H1 (cell line): ENCODE data around the gene VAV2.

Experiments used
- JUN ChIP-seq: IDR thresholded peaks from 2 replicates; pipeline ENCODE4 v1.6.1; 2011; ENCODE audit warnings: low read depth, mild to moderate bottlenecking, improper control_type of control experiment, low read length
- TF ChIP-seq, protein P1 (sequence below), 3 experiments: IDR thresholded peaks; 1 replicate in 2 of 3; 2 replicates in 1 of 3; pipeline versions ENCODE4 v1.5.1 to v1.6.1; 2011; ENCODE audit warnings: low read length in 3 of 3, mild to moderate bottlenecking in 3 of 3, inconsistent platforms in 2 of 3, low read depth in 1 of 3, moderate library complexity in 1 of 3; ENCODE audit not compliant: insufficient read depth in 1 of 3; ENCODE audit errors: control extremely low read depth in 1 of 3

DNA sequence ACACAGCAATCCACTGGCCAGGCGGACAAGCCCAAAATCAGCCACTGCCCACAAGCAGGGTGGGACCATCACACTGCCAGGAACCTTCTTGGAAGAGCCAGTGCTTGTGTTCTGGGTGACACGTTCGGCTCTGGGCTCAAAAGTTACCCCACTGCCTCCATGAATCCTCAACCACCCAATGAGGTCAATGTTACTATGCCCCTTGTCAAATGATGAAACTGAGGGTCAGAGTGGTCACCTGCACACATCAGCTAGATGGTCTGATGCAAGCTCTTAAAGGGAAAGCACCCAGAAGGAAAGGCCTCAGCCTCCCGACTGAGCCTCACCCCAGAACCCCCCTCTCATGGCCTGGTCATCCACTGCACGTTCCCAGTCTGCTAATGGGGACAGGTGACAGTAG lies 114.8 kb downstream of the VAV2 start:
- TF ChIP-seq JUN: no peak
- TF ChIP-seq, protein P1, sequence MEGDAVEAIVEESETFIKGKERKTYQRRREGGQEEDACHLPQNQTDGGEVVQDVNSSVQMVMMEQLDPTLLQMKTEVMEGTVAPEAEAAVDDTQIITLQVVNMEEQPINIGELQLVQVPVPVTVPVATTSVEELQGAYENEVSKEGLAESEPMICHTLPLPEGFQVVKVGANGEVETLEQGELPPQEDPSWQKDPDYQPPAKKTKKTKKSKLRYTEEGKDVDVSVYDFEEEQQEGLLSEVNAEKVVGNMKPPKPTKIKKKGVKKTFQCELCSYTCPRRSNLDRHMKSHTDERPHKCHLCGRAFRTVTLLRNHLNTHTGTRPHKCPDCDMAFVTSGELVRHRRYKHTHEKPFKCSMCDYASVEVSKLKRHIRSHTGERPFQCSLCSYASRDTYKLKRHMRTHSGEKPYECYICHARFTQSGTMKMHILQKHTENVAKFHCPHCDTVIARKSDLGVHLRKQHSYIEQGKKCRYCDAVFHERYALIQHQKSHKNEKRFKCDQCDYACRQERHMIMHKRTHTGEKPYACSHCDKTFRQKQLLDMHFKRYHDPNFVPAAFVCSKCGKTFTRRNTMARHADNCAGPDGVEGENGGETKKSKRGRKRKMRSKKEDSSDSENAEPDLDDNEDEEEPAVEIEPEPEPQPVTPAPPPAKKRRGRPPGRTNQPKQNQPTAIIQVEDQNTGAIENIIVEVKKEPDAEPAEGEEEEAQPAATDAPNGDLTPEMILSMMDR (IDR thresholded peaks at IDR 0.05; ENCODE audit: control extremely low read depth in 1 of 3, insufficient read depth in 1 of 3, low read depth in 1 of 3, low read length in 3 of 3): no peak
